HS-5 (cell line): Measurements from ENCODE around the gene LARP4B.
"Not testable (repeated sequence)": the region's sequence is repeated elsewhere in the genome, so short reads cannot be mapped to it uniquely, and the experiment has no call there.

Source experiments
- DNase-seq: peaks from one replicate; pipeline ENCODE4 v3.0.0-alpha.2; 2012; ENCODE audit warnings: low read depth

The LARP4B gene

DNA sequence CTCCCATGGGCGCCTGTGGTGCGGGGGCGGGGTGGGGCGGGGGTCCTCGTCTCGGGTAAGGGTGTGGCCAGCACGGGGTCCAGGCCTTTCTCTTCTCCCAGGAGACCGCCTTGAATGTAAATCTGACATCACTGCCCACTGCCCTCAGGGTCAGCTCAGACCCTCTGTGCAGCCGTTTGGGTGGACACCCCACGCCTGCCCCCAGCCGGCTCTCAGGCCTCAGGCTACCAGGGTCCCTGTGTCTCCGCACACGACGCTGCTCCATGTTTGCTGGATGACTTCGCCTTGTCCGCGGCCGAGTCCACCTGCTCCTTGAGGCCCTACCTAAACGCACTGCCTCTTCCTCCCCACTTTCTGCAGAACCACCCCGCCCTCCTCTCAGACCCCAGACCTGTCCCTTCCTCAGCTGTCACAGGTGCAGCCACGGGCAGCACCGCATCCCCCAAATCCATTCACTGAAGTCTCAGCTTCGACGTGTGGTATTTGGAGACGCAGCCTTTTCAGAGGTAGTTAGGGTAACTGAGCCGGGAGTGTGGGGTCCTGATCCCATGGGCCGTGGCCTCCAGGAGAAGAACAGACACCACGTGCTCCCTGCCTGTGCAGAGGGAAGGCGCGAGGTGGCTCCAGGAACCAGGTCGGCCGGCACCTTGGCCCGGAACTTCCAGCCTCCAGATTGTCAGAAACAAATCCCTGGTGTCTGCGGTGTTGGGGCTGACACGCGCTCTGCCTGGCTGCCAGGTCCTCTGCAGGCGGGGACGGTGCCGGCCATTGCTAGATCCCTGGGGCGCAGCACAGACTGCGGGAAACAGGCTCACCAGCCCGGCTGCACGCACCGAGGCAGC lies 144.7 kb downstream of the LARP4B start:
- DNase-seq: no peak

DNA sequence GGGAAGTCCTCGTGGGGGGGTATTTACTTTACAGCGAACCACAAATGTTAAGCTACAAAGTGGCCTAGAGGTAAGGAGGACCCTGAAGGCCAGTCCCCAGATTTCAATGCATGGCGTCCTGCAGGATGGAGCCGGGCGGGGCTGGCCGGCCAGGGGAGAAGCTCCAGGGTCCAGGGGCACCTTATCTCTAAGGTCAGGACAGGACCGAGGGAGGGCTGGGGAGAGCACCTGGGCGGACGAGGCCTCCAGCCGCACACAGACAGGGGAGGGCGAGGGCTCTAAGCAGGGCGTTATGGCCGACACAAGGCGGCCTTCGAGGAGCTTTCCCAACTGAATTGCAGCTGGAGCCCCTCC lies 145.7 kb downstream of the LARP4B start:
- DNase-seq: no peak

DNA sequence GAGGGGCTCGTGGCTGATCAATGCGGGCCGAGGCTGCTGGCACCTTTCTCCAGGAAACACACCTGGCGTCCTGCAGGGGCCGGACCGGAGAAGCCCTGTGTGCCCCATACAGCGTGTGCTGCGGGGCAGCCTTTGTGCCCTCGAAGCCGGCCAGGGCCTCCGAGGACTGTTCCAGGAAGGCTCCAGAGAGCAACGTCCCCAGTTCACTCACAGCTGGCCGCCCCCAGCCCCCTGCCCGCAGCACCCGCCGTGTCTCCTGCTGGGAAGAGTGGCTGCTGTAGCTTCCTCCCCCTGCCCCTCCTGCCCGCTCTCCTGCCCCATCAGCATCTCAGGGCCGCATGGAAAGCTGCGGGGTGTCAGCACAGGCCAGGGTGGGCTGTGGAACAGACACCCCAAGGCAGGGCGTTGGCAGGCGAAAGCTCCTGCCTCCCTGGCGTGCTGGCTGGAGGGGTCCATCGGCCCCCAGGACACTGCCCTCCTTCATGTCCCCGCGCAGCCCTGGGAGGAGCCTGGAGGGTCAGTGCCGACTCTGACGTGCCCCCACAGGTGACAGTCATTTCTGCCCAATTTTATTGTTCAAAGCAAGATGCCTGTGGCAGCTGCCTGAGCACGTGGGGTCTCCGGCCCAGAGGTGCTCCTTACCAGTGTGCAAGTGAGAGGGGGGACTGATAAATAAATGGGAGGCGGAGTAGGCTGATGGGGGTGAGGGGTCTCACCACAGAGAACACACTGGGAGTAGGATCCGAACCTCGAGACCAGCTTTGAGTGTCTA lies 146.2 kb downstream of the LARP4B start:
- DNase-seq: no peak

DNA sequence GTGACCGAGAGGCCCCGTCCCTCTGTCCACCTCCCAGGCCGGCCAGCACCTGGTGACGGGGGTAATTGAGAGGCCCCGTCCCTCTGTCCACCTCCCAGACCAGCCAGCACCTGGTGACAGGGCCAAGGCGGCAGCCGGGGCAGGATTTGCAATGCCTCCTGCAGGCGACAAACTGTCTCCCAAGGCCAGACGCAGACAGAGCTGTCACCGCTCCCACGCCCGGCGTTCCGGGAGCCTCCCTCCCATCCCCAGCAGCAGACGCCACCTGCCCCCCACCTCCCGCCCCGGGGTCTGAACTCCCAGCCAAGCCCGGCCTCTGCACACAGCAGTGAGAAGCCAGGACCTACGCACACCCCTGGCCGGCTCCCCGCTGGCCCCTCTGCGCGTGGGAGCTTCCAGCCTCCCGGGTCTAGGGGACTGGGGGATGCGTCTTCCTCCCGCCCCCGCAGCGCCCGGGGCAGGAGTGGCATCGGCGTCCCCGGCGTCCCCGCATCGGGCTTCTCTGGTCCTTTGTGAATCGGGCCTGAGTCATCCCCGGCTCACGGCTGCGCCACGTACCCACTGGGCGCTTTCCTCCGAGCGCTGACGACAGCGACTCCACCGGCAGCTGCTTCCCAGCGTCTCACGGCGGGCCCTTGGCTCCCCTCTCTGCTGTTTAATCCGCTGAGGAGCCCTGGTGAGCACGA lies 147.0 kb downstream of the LARP4B start:
- DNase-seq: peak; percentile 5

DNA sequence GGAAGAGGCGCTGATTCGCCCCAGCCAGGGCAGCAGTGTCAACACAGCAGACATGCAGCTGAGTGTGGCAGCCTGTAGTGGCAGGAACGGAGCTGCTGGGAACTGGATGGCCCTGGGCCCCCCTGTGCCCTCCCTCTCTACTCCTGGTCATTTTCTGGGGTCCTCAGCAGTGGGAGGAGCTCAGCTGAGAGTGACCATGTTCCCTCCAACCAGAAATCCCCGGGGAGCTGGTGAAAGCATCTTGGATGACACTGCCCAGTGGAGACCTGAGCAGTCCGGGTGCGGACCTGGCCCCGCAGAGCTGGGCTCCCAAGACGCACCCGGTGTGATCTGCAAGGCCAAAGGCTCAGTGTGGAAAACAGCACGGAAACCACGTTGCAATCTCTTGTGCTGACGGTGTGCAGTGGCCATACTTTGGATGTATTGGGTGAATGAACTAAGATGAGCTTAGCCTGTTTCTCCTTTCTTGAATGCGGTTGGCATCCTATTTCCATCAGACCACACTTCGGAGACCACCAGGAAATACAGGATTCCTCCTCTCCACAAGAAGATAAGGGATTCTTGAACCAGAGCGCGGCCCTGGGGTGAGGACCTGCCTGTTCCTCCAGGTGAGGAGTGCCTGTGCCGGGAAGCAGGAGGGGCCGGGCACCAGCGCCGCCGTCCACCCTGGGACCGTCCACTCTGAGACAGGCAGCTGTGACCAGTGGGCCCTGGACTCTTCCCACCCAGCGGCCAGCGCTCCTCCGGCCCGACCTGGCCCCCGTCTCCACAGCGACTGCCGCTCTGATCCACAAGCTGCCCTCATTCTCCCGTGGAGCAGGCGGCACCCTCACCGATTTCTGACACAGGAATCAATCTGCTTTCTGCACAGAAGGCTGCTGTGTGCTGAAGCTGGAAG lies 148.5 kb downstream of the LARP4B start:
- DNase-seq: no peak

DNA sequence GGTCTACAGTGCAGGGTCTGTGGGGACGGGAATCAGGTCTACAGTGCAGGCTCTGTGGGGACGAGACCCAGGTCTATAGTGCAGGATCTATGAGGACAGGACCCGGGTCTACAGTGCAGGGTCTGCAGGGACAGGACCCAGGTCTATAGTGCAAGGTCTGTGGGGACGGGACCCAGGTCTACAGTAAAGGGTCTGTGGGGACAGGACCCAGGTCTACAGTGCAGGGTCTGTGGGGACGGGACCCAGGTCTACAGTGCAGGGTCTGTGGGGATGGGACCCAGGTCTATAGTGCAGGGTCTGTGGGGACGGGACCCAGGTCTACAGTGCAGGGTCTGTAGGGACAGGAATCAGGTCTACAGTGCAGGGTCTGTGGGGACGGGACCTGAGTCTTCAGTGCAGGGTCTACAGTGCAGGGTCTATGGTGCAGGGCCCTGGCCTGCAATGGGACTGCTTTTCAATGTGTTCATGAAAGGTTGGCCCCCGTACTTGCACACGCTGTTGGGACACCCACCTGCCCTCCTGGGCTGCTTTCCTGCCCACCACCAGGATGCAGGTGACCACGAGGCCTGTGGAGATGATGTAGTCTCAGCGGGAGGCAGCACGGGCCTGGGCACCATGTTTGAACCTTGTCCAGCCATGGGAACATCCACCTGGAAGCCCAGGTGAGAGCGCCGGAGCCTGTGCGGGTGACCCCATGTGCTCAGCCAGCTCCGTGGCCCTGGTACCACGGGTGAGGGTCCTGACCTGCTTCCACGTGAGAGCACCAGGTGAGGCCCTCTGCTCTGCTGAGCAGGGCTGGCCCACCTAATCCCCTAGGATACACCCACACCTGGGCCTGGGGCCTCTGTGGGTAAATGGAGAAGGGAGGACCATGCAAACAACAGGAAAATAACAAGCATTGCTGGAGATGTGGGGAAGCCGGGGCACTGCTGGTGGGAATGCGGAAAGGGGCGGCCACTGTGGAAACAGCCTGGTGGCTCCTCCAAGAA lies 150.7 kb downstream of the LARP4B start:
- DNase-seq: no peak

DNA sequence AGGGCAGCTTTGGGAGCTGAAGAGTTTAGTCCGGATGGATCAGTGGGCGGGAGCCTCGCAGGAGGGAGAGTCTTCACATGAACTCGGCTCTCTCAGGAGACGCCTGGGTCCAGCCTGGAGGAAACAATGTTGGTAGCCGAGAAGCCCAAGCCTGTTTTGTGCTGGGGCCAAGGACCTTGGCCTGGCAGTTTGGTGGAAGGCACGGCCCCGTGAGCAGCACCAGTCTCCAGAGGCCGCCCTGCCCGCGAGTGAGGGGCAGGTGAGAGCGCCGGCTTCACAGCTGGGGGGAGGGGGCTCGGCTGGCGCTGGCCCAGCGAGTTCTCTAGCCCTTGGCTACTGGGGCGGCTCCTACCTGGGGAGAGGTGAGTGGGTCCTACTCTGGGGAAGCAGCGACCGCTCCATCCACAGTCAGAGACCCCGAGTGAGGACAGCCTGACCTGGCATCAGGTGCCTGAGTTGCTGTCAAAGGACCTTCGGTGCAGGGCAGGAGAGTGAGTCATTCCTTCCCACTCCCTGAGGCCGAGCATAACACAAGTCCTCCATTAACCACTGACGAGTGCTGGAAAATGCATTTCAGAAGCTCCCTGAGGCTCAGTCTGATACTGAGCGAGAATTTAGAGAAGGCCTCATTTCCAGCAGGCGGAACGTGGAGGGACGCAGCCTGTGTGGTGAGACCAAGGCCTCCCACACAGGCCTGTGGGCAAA lies 152.7 kb downstream of the LARP4B start:
- DNase-seq: no peak

DNA sequence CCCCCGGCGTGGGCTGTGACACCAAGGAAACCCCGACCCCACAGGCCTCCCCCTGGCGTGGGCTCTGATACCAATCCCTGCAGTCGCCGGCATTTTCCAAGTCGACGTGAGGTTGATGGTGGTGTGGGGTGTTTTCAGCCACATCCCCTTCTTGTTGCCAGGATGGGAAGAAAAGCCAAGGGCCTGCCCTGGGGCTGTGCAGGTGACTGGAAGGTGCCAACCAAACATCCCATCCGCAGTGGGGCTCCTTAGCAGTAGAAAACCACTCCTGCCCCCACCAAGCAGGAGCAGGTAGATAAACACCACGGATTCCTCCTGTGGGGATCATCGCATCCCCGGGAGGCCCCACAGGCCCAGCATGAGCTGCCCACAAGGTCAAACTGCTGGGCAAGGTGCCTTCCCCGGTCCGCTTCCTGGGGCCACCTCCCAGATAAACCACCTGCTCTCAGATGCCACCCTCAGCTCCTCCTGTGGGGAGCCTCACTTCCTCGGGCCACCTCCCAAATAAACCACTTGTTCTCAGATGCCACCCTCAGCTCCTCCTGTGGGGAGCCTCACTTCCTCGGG lies 153.5 kb downstream of the LARP4B start:
- no peak for DNase-seq

DNA sequence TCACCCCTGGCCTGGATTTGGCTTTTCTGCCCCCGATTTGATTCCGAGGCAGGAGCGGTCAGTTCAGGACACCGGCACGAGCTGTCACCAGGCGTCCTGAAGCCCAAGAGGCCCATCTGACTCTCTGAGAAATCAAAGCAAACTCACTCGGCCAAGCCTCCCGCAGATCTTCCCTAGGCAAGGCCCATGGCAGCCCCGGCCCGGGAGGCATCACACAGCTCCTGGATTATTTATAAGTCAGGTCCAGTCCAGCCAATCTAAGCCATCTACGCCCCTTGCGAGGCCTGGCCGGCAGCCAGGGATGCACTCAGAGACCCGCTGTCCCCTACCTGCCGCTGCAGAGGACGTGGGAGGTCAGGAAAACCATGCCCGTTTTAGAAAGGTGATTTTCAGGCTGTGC lies 154.7 kb downstream of the LARP4B start:
- no peak for DNase-seq

DNA sequence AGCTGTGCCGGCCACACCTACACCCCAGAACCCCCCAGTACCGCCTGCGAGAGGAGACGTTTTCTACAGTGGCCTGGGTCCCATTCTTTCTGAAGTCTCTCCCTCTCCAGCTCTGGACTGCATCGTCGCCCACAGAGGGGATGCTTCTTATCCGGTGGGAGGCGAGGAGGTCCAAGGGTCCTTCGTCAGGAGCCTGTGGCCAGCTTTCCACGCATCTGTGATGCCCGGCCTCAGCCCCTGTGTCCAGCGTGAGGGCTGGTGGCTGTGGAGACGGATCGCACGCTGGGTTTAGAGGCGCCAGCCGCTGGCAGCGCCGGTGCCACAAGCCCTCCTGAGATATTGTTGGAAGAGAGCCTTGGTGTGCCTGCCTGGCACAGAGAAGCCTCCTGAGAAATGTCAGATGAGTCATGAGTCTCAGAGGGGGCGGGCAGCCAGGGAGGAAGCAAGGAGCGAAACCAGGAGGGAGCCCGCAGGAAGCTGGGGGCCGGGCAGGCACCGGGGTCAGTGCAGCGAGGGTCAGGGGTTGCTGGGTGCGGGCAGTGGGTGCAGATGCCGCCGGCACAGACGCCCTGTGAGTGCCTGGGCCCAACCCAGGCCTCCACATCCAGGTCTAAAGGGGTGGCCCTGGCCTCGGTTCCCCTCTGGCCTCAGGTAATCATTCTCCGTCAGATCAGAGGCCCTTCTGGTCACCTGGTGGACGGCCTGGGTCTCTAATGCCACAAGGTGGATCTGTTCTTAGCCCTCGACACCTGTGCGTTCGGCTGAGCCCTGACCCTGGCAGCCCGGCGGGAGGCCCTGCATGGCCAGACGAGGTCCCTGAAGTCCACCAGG lies 156.0 kb downstream of the LARP4B start:
- DNase-seq: no peak

DNA sequence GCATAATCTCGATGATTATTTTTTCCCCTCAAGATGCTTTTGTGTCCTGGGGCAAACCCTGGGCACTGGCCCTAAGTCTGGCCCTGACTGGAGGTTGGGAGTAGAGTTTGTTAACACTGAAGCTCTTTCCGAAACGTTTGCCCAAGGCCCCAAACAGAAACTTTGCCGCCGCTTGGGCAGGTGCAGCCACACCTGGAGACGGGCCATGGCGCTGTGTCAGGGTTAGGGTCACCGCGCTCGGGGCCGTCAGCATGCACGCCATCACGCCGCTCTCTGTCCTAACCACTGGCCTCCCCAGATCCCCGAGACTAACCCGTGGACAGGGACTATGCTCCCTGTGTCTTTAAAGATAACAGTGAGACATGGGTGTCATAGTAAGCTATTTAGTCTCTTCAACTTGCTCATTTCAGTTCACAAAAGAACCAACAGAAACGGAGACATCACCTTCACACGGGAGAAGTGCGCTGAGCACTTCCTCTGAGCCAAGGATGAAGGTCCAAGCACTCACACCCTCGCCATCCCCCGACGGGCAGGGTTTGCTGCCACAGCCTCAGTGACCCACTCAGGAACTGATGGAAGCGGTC lies 156.8 kb downstream of the LARP4B start:
- DNase-seq: no peak

DNA sequence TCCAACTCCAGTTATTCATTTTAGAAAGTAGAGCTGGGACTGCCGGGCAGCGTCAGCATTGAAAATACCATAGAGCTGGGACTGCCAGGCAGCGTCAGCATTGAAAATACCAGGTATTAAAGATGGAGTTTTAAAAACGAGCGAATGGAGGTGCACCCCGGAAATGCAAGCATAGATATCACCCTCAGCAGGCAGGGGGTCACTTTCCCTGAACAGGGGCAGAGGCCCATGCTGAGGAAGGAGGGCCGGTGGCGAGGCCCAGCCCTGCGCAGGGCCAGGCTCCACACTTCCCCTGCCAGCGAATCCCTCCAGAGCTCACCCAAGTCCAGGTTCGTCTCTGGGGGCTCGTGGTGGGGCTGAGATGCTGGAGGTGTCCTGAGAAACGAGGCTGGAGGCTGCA lies 157.3 kb downstream of the LARP4B start:
- DNase-seq: no peak

DNA sequence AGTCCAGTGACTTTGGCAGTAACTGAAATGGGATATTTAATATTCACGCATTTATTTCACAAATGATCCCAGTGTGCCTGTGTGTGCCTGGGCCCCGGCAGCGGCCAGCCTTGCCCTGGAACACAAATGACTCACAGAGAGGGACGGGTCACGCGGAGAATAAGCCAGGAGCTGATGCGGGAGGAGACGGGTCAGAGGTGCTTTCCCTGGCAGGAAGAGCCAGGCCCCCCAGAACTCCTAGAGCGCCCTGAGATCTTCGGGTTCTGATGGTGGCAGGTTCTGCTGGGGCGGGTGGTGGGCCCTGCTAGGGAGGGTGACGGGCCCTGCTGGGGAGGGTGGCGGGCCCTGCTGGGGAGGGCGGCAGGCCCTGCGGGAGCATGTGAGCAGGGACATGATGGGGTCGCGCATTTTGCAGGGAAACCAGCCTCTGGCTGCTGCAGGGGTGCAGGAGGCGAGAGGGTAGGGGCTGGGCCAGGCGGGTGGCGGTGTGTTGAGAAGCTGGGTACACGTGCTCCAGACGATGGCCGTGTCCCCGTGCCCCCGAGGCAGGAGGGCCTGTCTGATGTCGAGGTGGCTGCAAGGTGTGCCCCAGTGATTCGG lies 157.8 kb downstream of the LARP4B start:
- no peak for DNase-seq

DNA sequence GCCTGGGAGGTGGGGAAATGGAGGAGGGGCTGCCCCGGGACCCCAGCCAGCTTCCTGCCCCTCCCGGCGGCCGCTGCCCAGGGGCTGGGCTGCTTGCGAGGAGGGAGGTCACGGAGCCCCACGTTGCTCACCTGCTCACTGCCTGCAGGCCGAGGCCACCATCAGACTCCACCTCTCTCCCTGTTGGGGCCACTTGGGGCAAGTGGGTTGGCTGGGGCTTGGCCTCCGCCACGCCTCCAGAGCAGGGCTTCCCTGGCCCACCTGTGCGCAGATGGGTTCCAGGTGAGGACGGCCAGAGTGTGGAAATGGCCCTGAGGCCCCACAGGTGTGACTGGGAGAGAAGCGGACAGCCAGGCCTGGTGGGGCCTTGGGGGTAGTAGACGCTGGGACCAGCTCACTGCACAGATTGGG lies 159.3 kb downstream of the LARP4B start:
- no peak for DNase-seq

DNA sequence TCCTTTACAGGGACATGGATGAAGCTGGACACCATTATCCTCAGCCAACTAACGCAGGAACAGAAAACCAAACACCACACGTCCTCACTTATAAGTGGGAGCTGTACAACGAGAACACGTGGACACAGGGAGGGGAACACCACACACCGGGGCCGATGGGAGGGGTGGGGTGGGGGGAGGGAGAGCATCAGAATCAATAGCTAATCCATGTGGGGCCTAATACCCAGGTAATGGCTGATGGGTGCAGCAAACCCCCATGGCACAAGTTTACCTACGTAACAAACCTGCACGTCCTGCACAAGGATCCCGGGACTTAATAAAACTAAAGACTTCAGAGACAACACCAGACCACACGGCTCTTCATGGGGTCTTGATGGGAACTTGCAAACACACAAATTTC lies 159.9 kb downstream of the LARP4B start:
- no peak for DNase-seq

DNA sequence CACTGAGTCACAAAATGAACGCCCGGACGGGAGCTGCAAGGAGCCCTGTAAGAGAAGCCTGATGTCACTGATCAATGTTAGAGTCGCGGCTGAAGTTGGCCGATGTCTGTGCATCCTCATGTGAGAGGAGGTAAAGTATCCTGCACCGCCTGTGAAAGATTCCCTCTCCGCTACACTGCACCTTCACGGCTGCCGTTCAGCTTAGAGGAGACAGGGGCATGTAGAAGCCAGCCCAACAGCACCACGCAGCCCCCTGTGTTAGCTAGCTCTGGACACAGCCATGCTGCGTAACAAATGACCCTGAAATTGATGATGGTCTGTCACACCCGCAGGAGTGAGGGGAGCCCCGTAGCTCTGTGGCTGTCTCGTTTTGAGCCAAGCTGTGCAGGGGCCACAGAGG lies 160.5 kb downstream of the LARP4B start:
- DNase-seq: no peak

DNA sequence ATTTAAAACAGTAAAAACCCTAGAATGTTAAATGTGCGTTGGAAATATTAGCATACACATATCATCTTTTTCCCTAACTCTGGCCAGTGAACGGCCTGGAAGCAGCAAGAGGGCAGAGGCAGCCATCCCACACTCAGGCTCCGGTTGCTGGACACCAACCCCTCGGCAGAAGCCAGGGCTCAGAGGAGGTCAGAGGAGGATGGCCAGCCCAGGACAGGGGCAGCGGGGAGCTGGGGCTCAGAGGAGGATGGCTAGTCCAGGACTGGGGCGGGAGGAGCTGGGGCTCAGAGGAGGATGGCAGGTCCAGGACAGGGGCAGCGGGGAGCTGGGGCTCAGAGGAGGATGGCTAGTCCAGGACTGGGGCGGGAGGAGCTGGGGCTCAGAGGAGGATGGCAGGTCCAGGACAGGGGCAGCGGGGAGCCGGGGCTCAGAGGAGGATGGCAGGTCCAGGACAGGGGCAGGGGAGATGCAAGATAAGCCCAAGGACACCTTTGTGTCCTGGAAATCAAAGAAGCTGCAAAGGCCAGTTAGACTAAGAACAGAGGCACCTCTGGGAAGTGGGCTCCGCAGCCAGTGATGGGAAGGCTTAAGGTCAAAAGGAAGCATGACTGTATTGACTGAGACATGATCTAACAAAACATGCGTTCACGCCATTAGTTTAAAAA lies 161.3 kb downstream of the LARP4B start:
- not testable (repeated sequence) for DNase-seq
